Astrocyte (in vitro differentiated cells and primary cell): ENCODE results near the gene FAM210B. TPM values are rescaled to one million over a fixed set of nuclear protein-coding genes. Genes with fewer than 3 reads are reported as not detected.

Source experiments
- DNase-seq: peaks from one replicate; pipeline ENCODE4 v3.0.0-alpha.2; 2010; ENCODE audit warnings: low read depth
- FAIRE-seq: peaks from 2 replicates; lab custom pipeline; 2011; peaks lifted over from hg19 to GRCh38; lab: Jason Lieb, UNC
- H2AFZ ChIP-seq: 2 replicates; pipeline ENCODE4 v1.6.0; 2012; ENCODE audit warnings: low read depth, low read length, inconsistent platforms
- H3K27ac ChIP-seq: 2 replicates; pipeline ENCODE4 v1.5.1; 2011; ENCODE audit warnings: low read depth, low read length, inconsistent platforms
- H3K27me3 ChIP-seq: 2 replicates; pipeline ENCODE4 v1.6.0; 2011; ENCODE audit warnings: low read length, inconsistent platforms; ENCODE audit not compliant: insufficient read depth
- H3K36me3 ChIP-seq: 2 replicates; pipeline ENCODE4 v1.5.1; 2011; ENCODE audit warnings: low read length, inconsistent platforms; ENCODE audit not compliant: insufficient read depth
- H3K4me1 ChIP-seq: 2 replicates; pipeline ENCODE4 v1.5.1; 2011; ENCODE audit warnings: low read length, inconsistent platforms; ENCODE audit not compliant: insufficient read depth
- H3K4me2 ChIP-seq: 2 replicates; pipeline ENCODE4 v1.6.0; 2012; ENCODE audit warnings: low read length, inconsistent platforms
- H3K4me3 ChIP-seq: 2 replicates; pipeline ENCODE4 v1.5.1; 2011; ENCODE audit warnings: low read depth, mild to moderate bottlenecking, low read length, inconsistent platforms; ENCODE audit not compliant: insufficient read depth
- H3K79me2 ChIP-seq: 2 replicates; pipeline ENCODE4 v1.6.0; 2012; ENCODE audit warnings: mild to moderate bottlenecking, low read length, inconsistent platforms; ENCODE audit not compliant: insufficient read depth
- H3K9ac ChIP-seq: 2 replicates; pipeline ENCODE4 v1.6.0; 2012; ENCODE audit warnings: mild to moderate bottlenecking, low read length, inconsistent platforms
- H3K9me3 ChIP-seq: 2 replicates; pipeline ENCODE4 v1.5.1; 2012; ENCODE audit warnings: low read depth, mild to moderate bottlenecking, low read length, inconsistent platforms; ENCODE audit not compliant: insufficient read depth
- H4K20me1 ChIP-seq: 2 replicates; pipeline ENCODE4 v1.6.0; 2012; ENCODE audit warnings: low read length, inconsistent platforms; ENCODE audit not compliant: insufficient read depth
- H3K27ac Mint-ChIP-seq: one replicate; pipeline ENCODE4 v1.8.0; 2021; ENCODE audit warnings: mild to moderate bottlenecking, mixed read lengths; ENCODE audit not compliant: unreplicated experiment
- H3K27me3 Mint-ChIP-seq: one replicate; pipeline ENCODE4 v1.8.0; 2021; ENCODE audit warnings: low read depth, mixed read lengths; ENCODE audit not compliant: unreplicated experiment
- H3K36me3 Mint-ChIP-seq: one replicate; pipeline ENCODE4 v1.8.0; 2021; ENCODE audit warnings: low read depth, mixed read lengths; ENCODE audit not compliant: unreplicated experiment
- H3K4me1 Mint-ChIP-seq: one replicate; pipeline ENCODE4 v1.8.0; 2021; ENCODE audit warnings: low read depth, mixed read lengths; ENCODE audit not compliant: unreplicated experiment
- H3K4me3 Mint-ChIP-seq: one replicate; pipeline ENCODE4 v1.8.0; 2021; ENCODE audit warnings: mild to moderate bottlenecking, moderate library complexity, mixed read lengths; ENCODE audit not compliant: unreplicated experiment
- H3K9me3 Mint-ChIP-seq: one replicate; pipeline ENCODE4 v1.8.0; 2021; ENCODE audit warnings: mild to moderate bottlenecking, mixed read lengths; ENCODE audit not compliant: unreplicated experiment
- CTCF ChIP-seq: IDR thresholded peaks from 2 replicates; pipeline ENCODE4 v1.5.1; 2011; ENCODE audit warnings: low read depth, mild to moderate bottlenecking, inconsistent platforms, low read length, moderate library complexity; ENCODE audit not compliant: insufficient read depth
- EZH2 ChIP-seq: IDR thresholded peaks from 2 replicates; pipeline ENCODE4 v1.6.1; 2012; ENCODE audit warnings: mild to moderate bottlenecking, low read length, inconsistent platforms; ENCODE audit not compliant: insufficient read depth
- total RNA-seq: library from RNA; stranded (reverse); gene quantifications from 2 replicates; pipeline ENCODE4 v1.2.1, GENCODE V29; 2021

Gene FAM210B
- total RNA-seq, 1 donor from 2014 or later, result 46.3 TPM

- Mint-ChIP-seq H3K9me3 (no peaks in the 10 kb centered on the region), H3K36me3 (peaks cover 12% of the 10 kb centered on the region), H3K4me1 (peaks cover 6% of the 10 kb centered on the region), H3K27me3 (no peaks in the 10 kb centered on the region), H3K27ac (no peak overlapping the region), H3K4me3 (no peak overlapping the region)
- H3K27me3 ChIP-seq, result no peaks in the 10 kb centered on the region
- H3K9me3 ChIP-seq, result no peaks in the 10 kb centered on the region
- no peak overlapping the region for H3K9ac ChIP-seq
- no peak for TF ChIP-seq CTCF
- no peak for TF ChIP-seq EZH2
- H3K4me1 ChIP-seq, result no peaks in the 10 kb centered on the region
- H3K4me3 ChIP-seq, result no peak overlapping the region
- peaks cover 23% of the 10 kb centered on the region for H3K36me3 ChIP-seq
- no peak overlapping the region for H3K4me2 ChIP-seq
- no peak for DNase-seq
- peaks cover 23% of the 10 kb centered on the region for H3K79me2 ChIP-seq
- H4K20me1 ChIP-seq, result peaks cover 9% of the 10 kb centered on the region
- no peak overlapping the region for H2AFZ ChIP-seq
- no peak overlapping the region for H3K27ac ChIP-seq
- no peak for FAIRE-seq
Measured at GRCh38 chr20:56368351-56369134, 9.8 kb downstream of the FAM210B start.

GRCh38 chr20:56369179-56369578 is 10.4 kb downstream of the FAM210B start:
- H3K4me3 Mint-ChIP-seq, result no peak overlapping the region
- peaks cover 27% of the 10 kb centered on the region for H3K79me2 ChIP-seq
- H4K20me1 ChIP-seq, result peaks cover 4% of the 10 kb centered on the region
- FAIRE-seq (no peak), DNase-seq (no peak)
- TF ChIP-seq EZH2 (no peak), CTCF (no peak)
- no peaks in the 10 kb centered on the region for H3K27me3 ChIP-seq
- H3K4me2 ChIP-seq, result no peak overlapping the region
- H3K9me3 Mint-ChIP-seq, result no peaks in the 10 kb centered on the region
- H2AFZ ChIP-seq, result no peak overlapping the region
- H3K9ac ChIP-seq, result no peak overlapping the region
- peaks cover 5% of the 10 kb centered on the region for H3K4me1 Mint-ChIP-seq
- H3K9me3 ChIP-seq, result no peaks in the 10 kb centered on the region
- H3K27me3 Mint-ChIP-seq, result no peaks in the 10 kb centered on the region
- peaks cover 10% of the 10 kb centered on the region for H3K36me3 Mint-ChIP-seq
- H3K27ac ChIP-seq, result no peak overlapping the region
- H3K27ac Mint-ChIP-seq, result no peak overlapping the region
- H3K36me3 ChIP-seq, result peaks cover 23% of the 10 kb centered on the region
- H3K4me3 ChIP-seq, result no peak overlapping the region
- H3K4me1 ChIP-seq, result no peaks in the 10 kb centered on the region

- H3K36me3 ChIP-seq, result peaks cover 23% of the 10 kb centered on the region
- H3K4me1 ChIP-seq, result no peaks in the 10 kb centered on the region
- no peaks in the 10 kb centered on the region for H3K9me3 ChIP-seq
- no peak overlapping the region for H3K27ac ChIP-seq
- DNase-seq (no peak), FAIRE-seq (no peak)
- no peak overlapping the region for H2AFZ ChIP-seq
- H3K4me3 Mint-ChIP-seq, result no peak overlapping the region
- no peak overlapping the region for H3K4me3 ChIP-seq
- no peaks in the 10 kb centered on the region for H4K20me1 ChIP-seq
- no peak overlapping the region for H3K4me2 ChIP-seq
- peaks cover 7% of the 10 kb centered on the region for H3K36me3 Mint-ChIP-seq
- H3K79me2 ChIP-seq, result peaks cover 53% of the 10 kb centered on the region
- no peaks in the 10 kb centered on the region for H3K27me3 Mint-ChIP-seq
- TF ChIP-seq CTCF (no peak), EZH2 (no peak)
- H3K27ac Mint-ChIP-seq, result no peak overlapping the region
- no peaks in the 10 kb centered on the region for H3K27me3 ChIP-seq
- no peak overlapping the region for H3K9ac ChIP-seq
- no peaks in the 10 kb centered on the region for H3K9me3 Mint-ChIP-seq
- H3K4me1 Mint-ChIP-seq, result peaks cover 5% of the 10 kb centered on the region
Measured at GRCh38 chr20:56371977-56372376, 13.2 kb downstream of the FAM210B start.
